Stimulated activated CD8-positive, alpha-beta memory T cell treated with anti-CD3 and anti-CD28 coated beads, Interleukin-15, amount 100 ng/mL, for 24 hours (primary cell): Measurements from ENCODE around the gene ZNF836.

Experiments used
- DNase-seq: peaks from one replicate; pipeline ENCODE4 v3.0.0-alpha.2; 2020; ENCODE audit warnings: low read depth

Gene ZNF836

DNA sequence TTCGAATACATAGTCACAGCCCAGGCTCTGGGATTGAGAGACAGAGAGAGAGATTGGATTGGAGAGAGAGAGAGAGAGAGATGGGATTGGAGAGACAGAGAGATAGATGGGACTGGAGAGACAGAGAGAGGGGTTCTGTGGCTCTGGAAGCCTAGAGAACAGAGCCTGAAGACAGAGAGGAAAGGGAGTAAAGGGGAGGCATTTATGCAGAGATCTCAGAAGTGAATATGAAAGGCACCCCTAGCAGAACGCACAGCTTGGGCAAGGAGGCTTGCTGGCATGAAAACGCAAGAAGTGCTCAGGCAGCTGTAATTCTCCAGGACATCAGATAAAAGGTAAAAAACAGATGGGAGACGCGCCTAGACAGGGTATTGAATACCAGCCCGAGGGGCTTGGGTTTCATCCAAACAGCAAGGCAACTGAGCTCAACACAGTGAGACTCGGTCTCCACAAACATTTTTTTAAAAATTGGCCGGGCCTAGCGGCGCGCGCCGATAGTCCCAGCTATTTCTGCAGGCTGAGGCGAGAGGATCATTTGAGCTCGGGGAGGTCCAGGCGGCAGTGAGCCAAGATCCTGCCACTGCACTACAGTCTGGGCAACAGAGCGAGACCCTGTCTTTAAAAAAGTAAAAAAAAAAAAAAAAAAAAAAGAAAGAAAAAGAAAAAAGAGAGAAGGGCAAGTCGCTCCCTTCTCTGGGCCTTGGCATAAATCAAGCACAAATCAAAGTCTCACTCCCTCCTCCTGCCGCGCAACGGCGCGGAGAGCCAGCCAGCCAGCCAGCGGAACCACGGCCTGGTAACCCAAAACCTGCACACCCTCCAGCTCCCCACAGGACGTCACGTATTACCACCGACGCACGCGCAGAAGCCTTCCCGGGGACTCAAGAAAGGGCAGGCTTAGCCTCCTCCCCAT is 17.7 kb upstream of the ZNF836 start:
- no peak for DNase-seq

DNA sequence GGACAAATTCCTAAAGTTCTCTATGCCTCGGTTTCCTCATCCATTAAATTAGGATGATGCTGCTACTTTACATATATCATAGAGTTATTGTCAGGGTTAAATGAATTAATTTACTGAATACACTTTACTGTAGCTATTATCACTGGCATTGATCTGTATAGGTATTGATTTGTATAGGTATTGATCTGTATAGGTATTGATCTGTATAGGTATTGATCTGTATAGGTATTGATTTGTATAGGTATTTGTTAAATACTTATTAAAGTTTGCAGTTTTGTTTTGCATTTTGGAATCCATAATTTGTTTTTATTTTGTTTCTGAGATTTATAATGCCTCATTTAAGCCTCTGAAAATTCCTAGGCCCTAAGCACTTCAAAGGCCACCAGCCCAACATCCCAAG is 16.0 kb upstream of the ZNF836 start:
- no peak for DNase-seq

DNA sequence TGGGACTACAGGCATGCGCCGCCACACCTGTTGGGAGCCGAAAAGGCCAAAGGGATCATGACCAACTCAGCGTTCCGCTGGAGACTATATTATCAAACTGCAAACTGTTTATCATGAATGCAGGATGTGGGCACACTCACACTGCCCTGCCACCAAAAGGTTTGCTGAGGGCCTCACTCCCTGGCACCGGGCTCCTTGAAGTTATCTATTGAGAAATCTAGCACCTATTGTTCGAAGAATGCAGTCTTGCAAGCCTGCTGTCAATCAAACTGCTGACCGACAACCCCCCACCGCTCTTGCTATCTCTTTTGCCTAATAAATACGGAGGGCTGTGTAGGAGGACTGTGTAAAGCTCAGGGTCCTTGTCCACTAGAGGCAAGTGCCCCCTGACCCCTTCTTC is 5.2 kb upstream of the ZNF836 start:
- no peak for DNase-seq

DNA sequence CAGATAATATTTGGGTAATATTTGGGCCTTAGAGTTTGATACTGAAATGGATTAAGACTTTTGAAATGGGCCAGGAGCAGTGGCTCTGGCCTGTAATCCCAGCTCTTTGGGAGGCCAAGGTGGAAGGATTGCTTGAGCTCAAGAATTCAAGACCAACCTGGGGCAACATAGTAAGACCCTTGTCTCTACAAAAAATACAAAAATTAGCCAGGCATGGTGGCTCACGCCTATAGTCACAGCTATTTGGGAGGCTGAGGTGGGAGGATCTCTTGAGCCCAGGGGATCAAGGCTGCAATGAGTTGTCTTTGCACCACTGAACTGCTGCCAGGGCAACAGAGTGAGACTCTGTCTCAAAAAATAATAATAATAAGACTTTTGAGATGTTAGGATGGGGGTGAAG is 926 bp upstream of the ZNF836 start:
- no peak for DNase-seq

DNA sequence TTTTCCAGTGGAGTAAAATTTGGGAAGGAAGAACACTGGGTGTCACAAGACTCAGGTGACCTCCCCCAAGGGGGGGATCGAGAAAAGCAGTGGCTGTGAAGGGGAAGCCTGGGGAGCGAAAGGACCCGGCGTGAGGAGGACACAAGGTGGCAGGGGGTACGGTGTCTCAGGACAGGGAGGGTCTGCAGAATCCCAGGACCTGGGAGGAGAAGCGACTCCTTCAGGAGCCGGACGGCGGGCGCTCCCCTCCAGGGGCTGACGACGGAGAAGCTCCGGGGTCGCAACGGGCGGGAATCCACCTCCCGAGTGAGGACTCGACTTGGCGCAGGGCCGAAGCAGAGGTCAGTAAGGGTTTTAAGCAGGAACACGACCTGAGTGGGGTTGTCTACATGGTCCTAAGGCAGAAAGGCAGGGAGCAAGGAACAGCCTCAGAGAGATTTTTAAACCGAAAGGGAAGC is 529 bp downstream of the ZNF836 start:
- DNase-seq = no peak

DNA sequence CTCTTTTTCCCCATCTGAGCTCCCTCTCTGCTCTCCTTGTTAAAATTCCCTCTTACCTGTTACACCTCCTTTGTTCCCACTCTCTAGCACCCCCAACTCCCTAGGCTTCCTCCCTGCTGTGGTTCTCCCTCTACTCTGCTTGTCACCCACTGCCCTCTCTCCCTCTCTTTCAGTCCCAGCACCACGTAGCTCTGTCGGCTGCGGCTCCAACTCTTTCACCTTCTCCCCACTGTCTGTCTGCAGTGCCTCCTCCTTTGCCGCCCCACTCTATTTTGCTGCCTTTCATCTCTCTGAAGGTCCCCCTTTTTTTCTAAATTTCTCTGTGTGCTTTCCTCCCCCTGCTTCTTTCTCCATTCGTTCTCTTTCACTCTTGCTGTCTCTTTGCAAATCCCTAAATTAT is 1.1 kb downstream of the ZNF836 start:
- no peak for DNase-seq

DNA sequence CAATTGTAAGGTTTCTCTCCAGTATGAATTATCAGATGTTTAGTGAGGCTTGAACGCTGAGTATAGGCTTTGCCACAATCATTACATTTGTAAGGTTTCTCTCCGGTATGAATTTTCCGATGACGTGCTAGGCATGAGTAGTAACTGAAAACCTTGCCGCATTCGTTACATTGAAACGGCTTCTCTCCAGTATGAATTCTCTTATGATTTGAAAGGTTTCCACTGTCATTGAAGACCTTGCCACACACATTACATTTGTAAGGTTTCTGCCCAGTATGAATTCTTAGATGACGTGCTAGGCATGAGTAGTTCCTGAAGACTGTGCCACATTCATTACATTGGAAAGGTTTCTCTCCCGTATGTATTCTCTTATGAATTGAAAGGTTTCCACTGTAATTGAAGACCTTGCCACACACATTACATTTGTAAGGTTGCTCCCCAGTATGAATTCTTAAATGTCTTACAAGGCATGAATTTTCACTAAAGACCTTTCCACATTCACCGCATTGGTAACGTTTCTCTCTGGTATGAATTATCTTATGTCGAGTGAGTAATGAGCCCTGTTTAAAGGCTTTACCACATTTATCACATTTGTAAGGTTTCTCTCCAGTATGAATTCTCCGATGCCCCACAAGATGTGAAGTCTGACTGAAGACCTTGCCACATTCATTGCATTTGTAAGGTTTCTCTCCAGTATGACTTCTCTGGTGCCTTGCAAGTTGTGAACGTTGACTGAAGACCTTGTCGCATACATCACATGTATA is 15.6 kb downstream of the ZNF836 start:
- no peak for DNase-seq

DNA sequence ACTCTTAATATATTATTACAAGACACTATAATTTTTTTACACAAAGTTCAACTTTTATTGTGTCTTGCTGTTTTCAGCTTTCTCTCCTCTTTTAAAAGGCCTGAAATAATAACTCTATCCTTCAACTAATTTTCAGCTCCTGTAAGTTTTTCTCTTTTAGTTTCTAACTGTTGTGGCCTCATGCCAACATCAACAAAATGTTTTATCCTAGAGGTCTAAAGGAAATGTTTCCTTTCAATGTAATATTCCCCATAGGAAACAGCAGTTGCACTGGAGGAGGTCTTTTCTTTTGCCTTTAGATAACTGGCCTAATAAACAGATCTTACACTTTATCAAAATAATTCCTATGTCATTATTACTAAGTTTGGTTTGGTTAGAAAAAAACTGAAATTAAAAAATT is 23.2 kb downstream of the ZNF836 start:
- no peak for DNase-seq

DNA sequence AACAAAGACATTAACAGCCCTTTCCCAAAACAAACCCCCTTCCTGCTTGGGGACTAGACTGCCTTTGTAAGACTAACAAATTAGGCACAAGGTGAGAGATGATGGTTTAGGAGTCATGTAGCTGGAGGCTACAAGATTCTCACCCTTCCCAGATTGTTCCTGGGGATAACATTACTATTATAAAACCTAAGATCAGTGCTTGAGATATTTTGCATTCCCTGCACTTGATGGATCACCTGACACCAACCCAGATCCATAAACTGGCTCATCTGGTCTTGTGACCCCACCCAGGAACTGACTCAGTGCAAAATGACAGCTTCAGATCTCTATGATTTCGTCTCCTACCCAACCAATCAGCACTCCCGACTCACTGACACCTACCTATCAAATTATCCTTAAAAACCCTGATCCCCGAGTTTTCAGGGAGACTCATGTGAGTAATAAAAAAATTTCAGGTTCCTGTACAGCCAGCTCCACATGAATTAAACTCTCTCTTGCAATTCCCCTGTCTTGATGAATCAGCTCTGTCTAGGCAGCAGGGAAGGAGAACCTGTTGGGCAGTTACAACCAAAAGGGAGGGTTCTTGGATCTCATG is 29.3 kb downstream of the ZNF836 start:
- DNase-seq = no peak

DNA sequence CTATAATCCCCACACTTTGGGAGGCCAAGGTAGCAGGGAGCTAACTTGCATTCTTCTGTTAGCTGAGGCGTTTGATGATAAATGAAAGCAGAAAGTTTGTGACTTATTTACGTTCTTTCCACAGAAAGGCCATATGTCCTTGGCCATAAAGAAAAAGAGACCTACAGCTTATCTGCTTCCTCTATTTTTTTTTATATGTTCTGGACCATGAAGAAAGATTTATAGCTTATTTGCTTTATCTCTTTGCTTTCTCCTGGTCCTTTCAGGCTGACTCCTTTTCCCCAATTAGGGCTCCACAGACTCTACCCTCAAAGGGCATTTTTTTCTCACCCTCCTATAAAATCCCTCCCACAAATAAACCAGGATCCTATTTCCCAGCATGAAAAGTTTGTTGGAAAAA is 30.2 kb downstream of the ZNF836 start:
- no peak for DNase-seq

DNA sequence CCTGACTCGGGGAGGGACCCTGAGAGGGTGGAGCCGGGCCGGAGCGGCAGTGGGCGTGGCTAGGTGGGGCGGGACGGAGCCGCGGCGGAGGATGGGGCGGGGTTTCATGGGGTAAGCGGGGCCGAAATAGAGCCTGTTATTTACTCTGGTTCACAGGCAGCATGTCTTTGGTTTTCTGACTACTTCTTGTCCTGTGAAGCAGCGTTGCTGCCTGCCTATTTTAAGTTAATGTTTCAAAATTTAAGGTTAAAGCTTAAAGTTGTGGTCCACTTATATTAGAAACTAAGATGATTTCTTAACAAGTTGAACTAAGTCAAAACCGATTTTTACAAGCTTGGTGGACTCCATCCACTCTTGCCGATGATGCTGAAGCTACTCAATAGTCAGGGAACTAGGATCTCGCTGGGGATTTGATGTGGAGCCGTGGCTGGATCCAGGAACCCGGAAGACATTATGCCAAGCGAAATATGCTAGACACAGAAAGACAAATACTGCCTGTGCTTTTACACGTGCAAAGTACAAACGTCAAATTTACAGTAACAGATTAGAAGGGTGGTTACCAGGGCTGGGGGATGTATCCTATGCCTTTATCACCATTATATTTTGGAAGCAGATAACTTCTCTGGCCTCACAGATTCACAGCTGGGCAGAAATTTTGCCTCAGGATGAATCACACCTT is 31.2 kb downstream of the ZNF836 start:
- DNase-seq = no peak

DNA sequence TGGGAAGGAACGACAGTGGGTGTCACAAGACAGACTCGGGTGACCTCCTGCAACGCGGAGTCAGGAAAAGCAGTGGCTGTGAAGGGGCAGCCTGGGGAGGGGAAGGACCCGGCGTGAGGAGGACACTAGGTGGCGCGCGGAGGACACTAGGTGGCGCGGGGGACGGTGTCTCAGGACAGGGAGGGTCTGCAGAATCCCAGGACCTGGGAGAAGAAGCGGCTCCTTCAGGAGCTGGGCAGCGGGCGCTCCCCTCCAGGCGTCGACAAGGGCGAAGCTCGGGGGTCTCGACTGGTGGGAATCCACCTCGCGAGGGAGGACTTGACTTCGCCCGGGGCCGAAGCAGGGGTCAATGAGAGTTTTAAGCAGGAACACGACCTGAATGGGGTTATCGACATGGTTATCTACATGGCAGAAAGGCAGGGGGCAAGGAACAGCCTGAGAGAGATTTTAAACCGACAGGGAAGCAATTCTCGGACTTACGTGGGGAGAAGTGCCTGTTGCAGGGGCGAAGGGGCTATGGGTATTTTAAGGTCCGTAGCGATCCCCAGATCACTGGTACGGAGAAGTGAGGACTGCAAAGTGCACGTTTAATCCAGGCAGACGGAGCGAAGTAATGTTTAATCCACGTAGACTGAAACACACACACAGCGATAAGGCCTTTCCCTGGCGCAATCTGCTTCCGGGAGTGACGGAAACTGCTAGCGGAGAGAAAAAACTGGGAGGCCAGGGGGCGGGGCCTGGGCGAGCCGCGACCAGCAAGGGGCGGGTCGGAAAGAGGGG is 32.0 kb downstream of the ZNF836 start, which contains the start of gene ZNF616:
Gene ZNF616, minus strand, starts transcription at position 687 of the 780 bp plus-strand sequence. CDS start 9,426 bp downstream, outside the sequence.
- peak; percentile 92 for DNase-seq

DNA sequence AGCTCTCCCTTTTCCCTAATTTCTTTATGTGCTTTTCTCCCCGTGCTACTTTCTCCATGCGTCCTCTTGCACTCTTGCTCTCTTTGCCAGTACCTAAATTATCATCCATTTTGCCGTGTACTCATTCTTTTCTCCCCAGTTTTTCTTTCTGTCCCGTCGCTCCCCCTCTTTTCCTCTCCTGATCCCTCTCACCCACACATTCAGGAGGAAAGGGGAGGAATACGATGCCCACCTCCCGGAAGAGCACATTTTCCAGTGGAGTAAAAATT is 32.5 kb downstream of the ZNF836 start:
- no peak for DNase-seq

DNA sequence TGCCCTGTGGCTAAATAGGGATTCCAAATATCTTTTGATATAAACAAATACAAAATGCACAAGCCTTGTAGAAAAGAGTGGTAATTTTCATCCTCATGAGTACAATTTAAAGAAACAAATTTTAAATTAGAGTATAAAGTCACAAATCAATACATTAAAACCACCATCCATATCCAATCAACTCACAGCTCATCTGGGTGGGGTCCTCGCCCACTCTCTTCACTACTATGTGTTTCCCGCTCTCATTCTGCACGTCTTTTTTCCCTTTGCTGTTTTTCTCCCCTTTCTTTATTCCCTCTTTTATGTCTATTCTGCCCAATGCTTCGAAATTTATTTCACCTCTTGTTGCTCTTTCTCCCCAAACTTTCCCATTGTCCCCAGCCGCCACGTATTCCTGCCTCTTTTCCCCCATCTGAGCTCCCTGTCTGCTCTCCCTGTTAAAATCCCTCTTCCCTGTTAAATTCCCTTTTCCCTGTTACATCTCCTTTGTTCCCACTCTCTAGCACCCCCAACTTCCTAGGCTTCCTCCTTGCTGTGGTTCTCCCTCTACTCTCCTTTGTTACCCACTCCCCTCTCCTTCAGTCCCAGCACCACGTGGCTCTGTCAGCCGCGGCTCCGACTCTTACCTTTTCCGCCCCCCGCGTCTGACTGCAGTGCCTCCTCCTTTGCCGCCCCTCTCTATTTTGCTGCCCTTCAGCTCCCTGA is 33.0 kb downstream of the ZNF836 start:
- no peak for DNase-seq

DNA sequence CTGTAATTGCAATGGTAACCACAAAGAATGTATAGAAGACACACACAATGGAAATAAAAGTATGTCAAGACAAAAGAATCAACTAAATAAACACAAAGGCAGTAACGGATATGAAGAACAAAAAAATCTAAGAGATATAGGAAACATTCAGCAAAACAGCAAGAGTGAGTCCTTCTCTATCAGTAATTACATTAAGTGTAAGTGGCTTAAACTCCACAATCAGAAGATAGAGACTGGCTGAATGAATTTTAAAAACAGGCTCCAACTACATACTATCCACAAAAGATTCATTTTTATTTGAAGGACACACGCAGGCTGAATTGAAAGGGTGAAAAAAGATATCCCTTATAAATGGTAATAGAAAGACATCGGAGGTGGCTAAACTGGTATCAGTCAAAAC is 51.1 kb downstream of the ZNF836 start:
- DNase-seq = no peak

DNA sequence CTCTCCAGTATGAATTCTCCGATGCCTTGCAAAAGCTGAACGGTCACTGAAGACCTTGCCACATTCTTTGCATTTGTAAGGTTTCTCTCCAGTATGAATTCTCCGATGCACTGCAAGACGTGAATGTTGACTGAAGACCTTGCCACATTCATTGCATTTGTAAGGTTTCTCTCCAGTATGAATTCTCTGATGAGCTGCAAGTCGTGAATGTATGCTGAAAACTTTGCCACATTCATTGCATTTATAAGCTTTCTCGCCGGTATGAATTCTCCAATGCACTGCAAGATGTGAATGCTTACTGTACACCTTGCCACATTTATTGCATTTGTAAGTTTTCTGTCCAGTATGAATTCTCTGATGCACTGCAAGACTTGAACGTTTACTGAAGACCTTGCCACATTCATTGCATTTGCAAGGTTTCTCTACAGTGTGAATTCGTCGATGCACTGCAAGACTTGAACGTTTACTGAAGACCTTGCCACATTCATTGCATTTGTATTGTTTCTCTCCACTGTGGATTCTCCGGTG is 55.8 kb downstream of the ZNF836 start:
- no peak for DNase-seq

DNA sequence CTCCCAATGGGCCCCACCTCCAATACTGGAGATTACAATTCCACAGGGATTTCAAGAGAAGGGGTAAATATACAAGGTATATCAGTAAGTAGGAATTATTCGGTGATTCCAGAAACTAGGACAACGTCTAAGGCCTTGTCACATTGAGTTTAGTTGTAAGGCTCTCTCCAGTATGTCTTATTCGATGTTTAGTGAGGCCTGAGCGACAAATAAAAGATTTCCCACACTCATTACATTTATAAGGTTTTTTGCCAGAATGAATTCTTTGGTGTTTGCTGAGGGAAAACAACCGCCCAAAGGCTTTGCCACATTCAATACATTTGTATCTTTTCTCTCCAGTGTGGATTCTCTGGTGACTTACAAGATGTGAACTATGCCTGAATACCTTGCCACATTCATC is 56.7 kb downstream of the ZNF836 start:
- no peak for DNase-seq

DNA sequence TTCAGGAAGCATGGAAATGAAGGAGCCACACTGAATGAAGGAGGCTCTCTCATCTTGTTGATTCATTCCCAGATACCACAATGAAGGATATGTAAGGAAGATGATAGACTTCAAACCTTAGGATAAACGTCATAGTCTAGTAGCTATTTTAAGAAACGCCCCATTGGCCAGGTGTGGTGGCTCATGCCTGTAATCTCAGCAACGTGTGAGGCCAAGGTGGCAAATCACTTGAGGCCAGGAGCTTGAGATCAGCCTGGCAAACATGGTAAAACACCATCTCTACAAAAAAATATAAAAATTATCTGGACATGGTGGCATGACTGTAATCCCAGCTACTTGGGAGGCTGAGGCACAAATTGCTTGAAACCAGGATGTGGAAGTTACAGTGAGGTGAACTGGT is 58.8 kb downstream of the ZNF836 start:
- no peak for DNase-seq

DNA sequence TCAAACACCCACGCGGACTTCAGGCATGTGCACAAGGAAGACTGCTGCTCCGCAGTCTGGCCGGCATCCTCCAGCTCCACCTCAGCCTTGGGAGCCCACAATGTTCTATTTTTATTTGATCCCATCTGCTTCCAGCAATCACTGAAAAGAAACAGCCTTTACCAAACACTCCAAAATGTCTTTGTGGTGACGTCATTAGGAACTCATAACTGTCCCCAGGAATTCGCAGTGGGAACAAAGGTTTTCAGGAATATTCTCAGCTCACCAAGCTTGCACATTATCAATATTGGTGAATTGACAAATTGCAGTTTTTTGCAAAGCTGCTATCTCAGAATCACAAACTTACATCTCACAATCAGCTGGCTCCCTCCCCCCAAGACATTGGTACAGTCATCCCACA is 60.6 kb downstream of the ZNF836 start:
- DNase-seq = no peak
